Activated CD4-positive, alpha-beta T cell treated with anti-CD3 and anti-CD28 coated beads, Interleukin-2, amount 10 ng/mL, durations not matched to agents 24 days and 14 days (primary cell): ENCODE measurements around the gene TRPC5OS. TPM values are rescaled to one million over a fixed set of nuclear protein-coding genes. Genes with fewer than 3 reads are reported as not detected.

ENCODE experiments used
- DNase-seq: peaks from one replicate; pipeline ENCODE4 v3.0.0; 2022
- H3K27ac Mint-ChIP-seq: one replicate; pipeline ENCODE4 v1.8.0; 2022; ENCODE audit warnings: mild to moderate bottlenecking, mixed read lengths
- H3K27me3 Mint-ChIP-seq: one replicate; pipeline ENCODE4 v1.8.0; 2022; ENCODE audit warnings: mixed read lengths
- H3K36me3 Mint-ChIP-seq: one replicate; pipeline ENCODE4 v1.8.0; 2022; ENCODE audit warnings: low read depth, mild to moderate bottlenecking, mixed read lengths
- H3K4me1 Mint-ChIP-seq: one replicate; pipeline ENCODE4 v1.8.0; 2021; ENCODE audit warnings: mixed read lengths
- H3K4me3 Mint-ChIP-seq: one replicate; pipeline ENCODE4 v1.8.0; 2022; ENCODE audit warnings: mild to moderate bottlenecking, moderate library complexity, mixed read lengths
- H3K9me3 Mint-ChIP-seq: one replicate; pipeline ENCODE4 v1.8.0; 2021; ENCODE audit warnings: mixed read lengths
- intact Hi-C: fragments of 100-400 bp; cut with micrococcal nuclease; formaldehyde crosslinking; loops from one replicate; pipeline ENCODE4 v1.15.1; 2023
- total RNA-seq: library from RNA; stranded (reverse); gene quantifications from 2 replicates; pipeline ENCODE4 v1.2.3, GENCODE V29; 2022

Gene TRPC5OS
- total RNA-seq, result not detected in 2 replicates

DNA sequence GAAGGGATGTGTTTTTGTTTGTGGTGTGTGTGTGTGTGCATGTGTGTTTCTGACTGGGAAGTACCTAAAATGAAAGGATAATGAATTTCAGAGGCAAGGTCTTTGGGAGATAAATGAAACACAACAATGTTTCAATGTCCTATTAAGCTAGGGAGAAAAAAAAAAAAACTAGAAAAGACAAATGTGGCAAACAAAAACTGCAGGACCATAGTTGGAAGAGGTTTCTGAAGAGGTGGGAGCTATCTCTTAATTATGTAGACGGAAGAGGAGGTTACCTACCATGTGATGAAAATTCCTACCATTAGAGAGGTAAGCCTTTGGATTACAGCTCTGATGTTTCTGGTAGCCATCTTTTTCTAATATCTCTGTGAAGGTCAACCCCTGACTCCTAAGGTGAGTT, at the start of gene TRPC5OS:
TRPC5OS (plus strand) TSS at position 301 of the 400 bp plus-strand sequence. CDS start 25,669 bp downstream, outside the sequence.
- no peaks in the 10 kb centered on the region for H3K36me3 Mint-ChIP-seq
- no peak within 1 kb of the TSS for H3K4me3 Mint-ChIP-seq
- no peak within 1 kb of the TSS for H3K27ac Mint-ChIP-seq
- H3K27me3 Mint-ChIP-seq, result peaks cover 1% of the 10 kb centered on the region
- DNase-seq, result no peak
- intact Hi-C loops, result no loop called here
- H3K4me1 Mint-ChIP-seq, result no peaks in the 10 kb centered on the region
- no peaks in the 10 kb centered on the region for H3K9me3 Mint-ChIP-seq

DNA sequence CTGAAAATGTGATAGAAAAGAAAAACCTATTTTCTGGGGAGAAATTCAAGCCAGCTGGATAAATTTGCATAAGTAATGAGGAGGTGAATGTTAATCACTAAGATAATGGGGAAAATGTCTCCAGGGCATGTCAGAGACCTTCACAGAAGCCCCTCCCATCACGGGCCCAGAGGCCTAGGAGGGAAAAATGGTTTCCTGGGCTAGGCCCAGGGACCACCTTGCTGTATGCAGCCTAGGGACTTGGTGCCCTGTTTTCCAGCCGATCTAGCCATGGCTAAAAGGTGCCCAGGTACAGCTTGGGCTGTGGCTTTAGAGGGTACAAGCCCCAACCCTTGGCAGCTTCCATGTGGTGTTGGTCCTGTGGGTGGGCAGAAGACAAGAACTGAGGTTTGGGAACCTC, 46.6 kb upstream of the TRPC5OS start:
- DNase-seq, result no peak
- no peaks in the 10 kb centered on the region for H3K27me3 Mint-ChIP-seq
- H3K36me3 Mint-ChIP-seq, result no peaks in the 10 kb centered on the region
- H3K9me3 Mint-ChIP-seq, result no peaks in the 10 kb centered on the region
- no peak overlapping the region for H3K4me3 Mint-ChIP-seq
- no peak overlapping the region for H3K27ac Mint-ChIP-seq
- intact Hi-C loops, result no loop called here
- H3K4me1 Mint-ChIP-seq, result no peaks in the 10 kb centered on the region

DNA sequence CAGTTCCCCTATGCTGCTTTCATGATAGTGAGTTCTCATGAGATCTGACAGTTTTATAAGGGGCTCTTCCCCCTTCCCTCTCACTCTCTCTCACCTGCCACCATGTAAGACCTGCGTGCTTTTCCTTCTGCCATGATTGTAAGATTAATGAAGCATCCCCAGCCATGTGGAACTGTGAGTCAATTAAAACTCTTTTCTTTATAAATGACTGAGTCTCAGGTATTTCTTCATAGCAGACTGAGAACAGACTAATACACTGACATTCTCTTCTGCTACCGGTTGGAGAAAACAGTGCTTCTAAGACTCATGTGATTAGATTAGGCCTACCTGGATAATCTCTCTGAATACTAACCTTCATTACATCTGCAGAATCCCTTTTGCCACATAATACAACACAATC, 45.4 kb upstream of the TRPC5OS start:
- H3K27ac Mint-ChIP-seq, result no peak overlapping the region
- H3K27me3 Mint-ChIP-seq, result no peaks in the 10 kb centered on the region
- no peaks in the 10 kb centered on the region for H3K9me3 Mint-ChIP-seq
- H3K36me3 Mint-ChIP-seq, result no peaks in the 10 kb centered on the region
- no peak for DNase-seq
- no peak overlapping the region for H3K4me3 Mint-ChIP-seq
- intact Hi-C loops, result no loop called here
- no peaks in the 10 kb centered on the region for H3K4me1 Mint-ChIP-seq

DNA sequence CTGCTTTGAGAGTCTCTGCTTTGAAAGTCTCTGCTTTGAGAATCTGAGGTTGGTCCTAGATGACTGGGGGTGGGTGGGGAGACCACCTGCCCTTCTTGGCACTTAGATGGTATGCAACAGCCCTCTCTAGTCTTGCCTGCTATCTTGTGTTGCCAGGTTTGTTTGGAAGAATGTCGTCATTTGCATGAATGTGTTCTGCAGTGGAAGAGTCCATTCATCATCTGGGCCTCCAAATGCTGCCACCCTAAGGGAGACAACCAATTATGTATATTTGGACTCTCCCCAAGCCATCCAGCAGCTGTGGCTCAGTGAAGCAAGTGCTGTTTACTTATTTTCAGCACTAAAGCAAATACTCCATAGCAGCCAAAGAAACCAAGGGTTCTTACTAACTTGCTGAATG, 44.6 kb upstream of the TRPC5OS start:
- Mint-ChIP-seq H3K27ac (no peak overlapping the region), H3K27me3 (no peaks in the 10 kb centered on the region), H3K4me1 (no peaks in the 10 kb centered on the region), H3K4me3 (no peak overlapping the region), H3K9me3 (no peaks in the 10 kb centered on the region), H3K36me3 (no peaks in the 10 kb centered on the region)
- DNase-seq, result no peak
- intact Hi-C loops, result no loop called here

DNA sequence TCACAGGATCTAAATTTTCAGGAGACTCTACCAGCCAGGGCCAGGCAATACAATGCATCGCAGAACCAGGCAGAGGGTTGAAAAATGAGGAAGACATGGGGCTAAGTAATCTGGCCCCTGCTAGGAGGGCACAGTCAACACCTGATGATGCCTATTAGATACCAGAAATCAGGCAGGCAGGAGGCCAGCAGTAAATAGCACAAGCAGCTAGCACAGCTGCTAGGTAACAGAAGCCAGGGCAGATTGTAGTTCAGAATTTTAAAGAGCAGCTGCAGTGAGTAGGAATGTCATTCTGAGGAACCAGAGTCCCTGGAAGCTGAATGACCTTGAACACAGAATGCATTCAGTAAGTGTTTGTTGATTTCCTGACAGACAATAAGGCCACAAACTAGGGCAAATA, 38.8 kb upstream of the TRPC5OS start:
- Mint-ChIP-seq H3K4me1 (no peaks in the 10 kb centered on the region), H3K36me3 (no peaks in the 10 kb centered on the region), H3K9me3 (no peaks in the 10 kb centered on the region), H3K27ac (no peak overlapping the region), H3K4me3 (no peak overlapping the region), H3K27me3 (no peaks in the 10 kb centered on the region)
- intact Hi-C loops, result no loop called here
- no peak for DNase-seq

DNA sequence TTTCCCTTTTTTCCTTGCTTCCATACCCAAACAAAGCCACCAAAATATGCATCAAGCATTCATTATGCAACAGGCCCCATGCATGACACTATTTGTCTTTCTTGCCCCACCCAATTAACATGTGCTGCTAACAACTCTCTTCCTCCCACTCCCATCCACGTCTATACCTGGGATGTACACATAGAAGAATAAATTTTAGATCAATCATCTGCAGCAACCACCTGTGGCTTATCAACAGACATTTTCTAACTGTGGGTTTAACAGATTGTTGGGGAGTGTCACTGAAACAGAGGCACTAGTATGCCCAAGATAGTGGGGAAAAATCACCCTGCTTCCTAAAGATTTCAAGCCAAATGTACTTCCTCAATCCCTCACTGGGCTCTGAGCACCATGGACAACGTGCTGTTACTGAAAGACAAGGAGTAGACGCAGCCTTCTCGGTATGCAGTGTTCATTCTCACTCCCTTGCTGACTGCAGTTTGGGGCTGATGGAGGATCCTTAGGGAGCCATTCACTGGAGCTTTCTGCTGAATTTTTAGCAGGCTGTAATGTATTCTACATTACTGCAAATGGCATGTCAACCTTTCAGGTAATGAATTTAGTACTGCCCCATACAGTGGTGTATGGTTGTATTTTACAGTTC, 28.4 kb upstream of the TRPC5OS start:
- no peak for DNase-seq
- no peak overlapping the region for H3K27ac Mint-ChIP-seq
- H3K4me1 Mint-ChIP-seq, result no peaks in the 10 kb centered on the region
- H3K27me3 Mint-ChIP-seq, result no peaks in the 10 kb centered on the region
- H3K9me3 Mint-ChIP-seq, result no peaks in the 10 kb centered on the region
- intact Hi-C loops, result no loop called here
- H3K4me3 Mint-ChIP-seq, result no peak overlapping the region
- H3K36me3 Mint-ChIP-seq, result no peaks in the 10 kb centered on the region

DNA sequence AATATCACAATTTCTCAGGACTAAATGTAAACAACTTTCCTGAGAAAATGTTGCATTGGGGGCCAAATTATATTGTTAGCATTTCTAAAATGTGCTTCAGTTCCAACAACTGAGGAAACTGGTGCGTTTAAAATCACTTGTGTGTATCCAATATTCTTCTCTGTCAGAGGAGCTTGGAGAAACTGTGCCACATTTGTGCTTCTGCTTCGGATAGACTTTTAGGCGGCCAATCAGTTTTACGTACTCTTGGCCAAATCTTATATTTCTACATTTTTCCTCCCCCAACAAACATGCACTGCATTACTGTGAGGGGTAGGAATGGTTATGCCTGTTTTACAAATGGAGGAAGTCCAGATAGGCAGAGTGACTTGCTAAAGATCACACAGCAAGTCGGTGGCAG, 27.4 kb upstream of the TRPC5OS start:
- Mint-ChIP-seq H3K4me1 (no peaks in the 10 kb centered on the region), H3K27me3 (no peaks in the 10 kb centered on the region), H3K36me3 (no peaks in the 10 kb centered on the region), H3K4me3 (no peak overlapping the region), H3K27ac (no peak overlapping the region), H3K9me3 (no peaks in the 10 kb centered on the region)
- no peak for DNase-seq
- intact Hi-C loops, result no loop called here

DNA sequence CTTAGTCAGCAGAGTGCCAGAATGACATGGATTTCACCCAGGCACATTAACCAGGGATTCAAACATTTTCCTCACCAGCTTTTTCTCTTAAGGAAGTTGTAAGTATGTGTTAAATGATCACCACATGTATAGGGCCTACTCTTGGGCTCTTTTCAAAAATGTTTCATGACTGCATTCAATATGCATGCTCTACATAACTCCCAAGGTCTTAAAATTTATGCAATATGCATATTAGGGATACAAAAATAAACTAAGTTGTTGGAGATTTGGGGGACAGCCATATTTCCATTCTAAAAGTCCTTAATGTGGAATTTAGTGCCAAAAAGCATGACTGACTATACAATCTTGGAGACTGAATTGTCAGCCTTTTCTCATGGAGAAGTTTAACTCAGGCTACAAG, 25.0 kb upstream of the TRPC5OS start:
- intact Hi-C loops, result no loop called here
- H3K4me3 Mint-ChIP-seq, result no peak overlapping the region

DNA sequence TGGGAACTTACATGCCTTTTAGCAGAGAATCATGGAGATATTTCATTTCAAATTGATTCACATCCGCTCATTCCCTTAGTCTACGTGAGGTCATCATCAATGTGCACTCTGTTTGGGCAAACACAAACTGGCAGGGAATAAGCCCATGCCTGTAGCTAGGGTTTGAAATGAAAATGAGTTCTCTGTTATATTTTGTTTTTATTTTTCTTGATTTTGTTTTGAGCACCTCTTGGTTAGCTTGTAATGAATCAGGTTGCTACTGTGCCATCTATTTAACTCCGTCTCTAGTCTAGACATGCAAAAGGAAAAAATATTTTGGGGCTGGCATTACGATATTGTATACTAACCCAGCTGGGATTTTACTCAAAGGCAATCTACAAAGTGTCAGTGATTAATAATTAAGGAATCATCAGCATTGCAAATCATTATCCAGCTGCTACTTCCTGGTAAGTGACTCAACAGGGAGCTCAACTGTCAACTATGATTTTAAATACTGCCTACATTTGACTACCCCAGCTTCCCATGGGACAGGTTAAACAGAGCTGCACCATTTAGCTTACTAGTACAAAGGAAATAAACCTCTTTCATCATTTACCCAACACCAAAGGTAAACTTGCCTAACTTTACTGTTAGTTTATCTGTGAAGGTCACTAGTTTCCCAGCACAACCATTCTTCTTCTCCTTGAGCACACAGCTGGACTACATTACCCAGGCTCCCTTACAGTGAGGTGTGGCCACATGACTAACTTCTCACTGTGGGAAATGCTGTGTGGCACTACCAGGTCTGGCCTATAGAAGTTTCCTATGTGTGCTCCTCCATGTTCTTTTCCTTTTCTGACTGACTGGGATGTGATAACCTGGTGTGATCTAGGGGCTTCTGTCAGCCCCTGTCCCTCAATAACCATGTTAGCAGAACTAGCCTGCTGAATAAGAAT, 21.2 kb upstream of the TRPC5OS start:
- Mint-ChIP-seq H3K9me3 (no peaks in the 10 kb centered on the region), H3K36me3 (no peaks in the 10 kb centered on the region), H3K27me3 (no peaks in the 10 kb centered on the region), H3K4me3 (no peak overlapping the region), H3K27ac (no peak overlapping the region), H3K4me1 (no peaks in the 10 kb centered on the region)
- no peak for DNase-seq
- intact Hi-C loops, result no loop called here

More for the DNA sequence above, 25.0 kb upstream of the TRPC5OS start:
- Mint-ChIP-seq H3K27ac (no peak overlapping the region), H3K9me3 (no peaks in the 10 kb centered on the region), H3K4me1 (no peaks in the 10 kb centered on the region), H3K36me3 (no peaks in the 10 kb centered on the region), H3K27me3 (no peaks in the 10 kb centered on the region)
- DNase-seq, result no peak

DNA sequence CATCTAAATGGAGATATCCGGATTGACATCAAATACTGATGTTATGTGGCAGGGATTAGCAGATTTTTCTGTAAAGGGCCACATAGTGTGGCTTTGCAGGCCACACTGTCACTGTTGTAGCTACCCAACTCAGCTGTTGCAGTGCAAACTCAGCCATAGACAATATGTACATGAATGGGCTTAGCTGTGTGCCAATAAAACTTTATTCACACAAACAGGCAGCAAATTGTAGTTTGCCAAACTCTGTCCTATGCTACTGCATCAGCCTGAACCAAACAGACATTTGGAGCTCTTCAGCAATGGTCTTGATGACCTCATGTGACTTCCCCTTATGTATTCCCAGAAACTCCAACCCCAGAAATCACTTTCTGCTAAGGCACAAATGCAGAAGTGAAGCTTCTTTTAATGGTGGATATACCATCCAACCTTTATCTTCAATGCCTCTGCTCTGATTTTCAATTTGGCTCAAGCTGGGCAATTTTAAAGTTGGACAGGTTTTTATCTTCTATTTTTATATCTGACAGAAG, 18.4 kb upstream of the TRPC5OS start:
- H3K27me3 Mint-ChIP-seq, result no peaks in the 10 kb centered on the region
- no peak overlapping the region for H3K27ac Mint-ChIP-seq
- H3K4me1 Mint-ChIP-seq, result no peaks in the 10 kb centered on the region
- intact Hi-C loops, result no loop called here
- no peaks in the 10 kb centered on the region for H3K36me3 Mint-ChIP-seq
- H3K9me3 Mint-ChIP-seq, result no peaks in the 10 kb centered on the region
- no peak overlapping the region for H3K4me3 Mint-ChIP-seq
- DNase-seq, result no peak

DNA sequence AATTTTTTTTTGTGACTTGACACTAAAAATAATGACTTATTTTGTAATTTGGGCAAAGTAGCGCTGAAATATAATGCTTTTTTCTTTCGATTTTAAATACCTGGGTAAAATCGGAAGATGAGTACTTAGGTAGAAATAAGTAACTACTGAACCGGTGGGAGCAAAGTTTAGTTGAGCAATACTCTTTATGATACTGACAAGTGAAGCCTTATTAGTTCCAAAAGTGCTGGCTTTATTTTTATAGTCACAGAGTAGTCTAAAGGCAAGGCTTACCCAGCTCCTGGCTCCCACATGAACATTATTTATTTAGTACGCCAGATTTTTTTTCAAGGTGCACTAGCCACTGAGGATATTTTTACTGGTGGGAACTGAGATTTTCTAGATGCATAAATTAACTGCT, 14.4 kb upstream of the TRPC5OS start:
- Mint-ChIP-seq H3K27ac (no peak overlapping the region), H3K36me3 (no peaks in the 10 kb centered on the region), H3K27me3 (no peaks in the 10 kb centered on the region), H3K4me1 (no peaks in the 10 kb centered on the region), H3K4me3 (no peak overlapping the region), H3K9me3 (no peaks in the 10 kb centered on the region)
- intact Hi-C loops, result no loop called here
- no peak for DNase-seq

DNA sequence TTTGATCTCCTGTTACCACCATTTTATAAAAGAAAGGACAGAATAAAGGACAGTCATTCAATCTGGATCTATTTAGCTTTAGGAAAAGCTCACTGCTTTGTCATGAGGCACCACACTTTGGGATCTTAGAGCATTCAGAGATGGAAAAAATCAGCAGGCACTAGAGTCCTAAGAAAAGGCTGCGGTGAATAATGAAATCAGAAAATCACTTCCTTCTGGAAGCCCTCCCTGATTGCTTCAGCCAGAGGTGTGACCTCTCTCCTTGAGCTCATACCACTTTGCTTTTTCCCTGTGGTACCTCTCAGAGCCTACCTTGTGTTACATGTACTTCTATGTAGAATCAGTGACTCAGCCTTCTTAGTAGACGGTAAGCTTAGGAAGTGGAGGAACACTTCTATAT, 8.7 kb upstream of the TRPC5OS start:
- H3K36me3 Mint-ChIP-seq, result no peaks in the 10 kb centered on the region
- DNase-seq, result no peak
- intact Hi-C loops, result loop anchor here (5.0 kb wide), 1 partner anchor 775 kb away; no protein-coding TSS in a partner anchor

DNA sequence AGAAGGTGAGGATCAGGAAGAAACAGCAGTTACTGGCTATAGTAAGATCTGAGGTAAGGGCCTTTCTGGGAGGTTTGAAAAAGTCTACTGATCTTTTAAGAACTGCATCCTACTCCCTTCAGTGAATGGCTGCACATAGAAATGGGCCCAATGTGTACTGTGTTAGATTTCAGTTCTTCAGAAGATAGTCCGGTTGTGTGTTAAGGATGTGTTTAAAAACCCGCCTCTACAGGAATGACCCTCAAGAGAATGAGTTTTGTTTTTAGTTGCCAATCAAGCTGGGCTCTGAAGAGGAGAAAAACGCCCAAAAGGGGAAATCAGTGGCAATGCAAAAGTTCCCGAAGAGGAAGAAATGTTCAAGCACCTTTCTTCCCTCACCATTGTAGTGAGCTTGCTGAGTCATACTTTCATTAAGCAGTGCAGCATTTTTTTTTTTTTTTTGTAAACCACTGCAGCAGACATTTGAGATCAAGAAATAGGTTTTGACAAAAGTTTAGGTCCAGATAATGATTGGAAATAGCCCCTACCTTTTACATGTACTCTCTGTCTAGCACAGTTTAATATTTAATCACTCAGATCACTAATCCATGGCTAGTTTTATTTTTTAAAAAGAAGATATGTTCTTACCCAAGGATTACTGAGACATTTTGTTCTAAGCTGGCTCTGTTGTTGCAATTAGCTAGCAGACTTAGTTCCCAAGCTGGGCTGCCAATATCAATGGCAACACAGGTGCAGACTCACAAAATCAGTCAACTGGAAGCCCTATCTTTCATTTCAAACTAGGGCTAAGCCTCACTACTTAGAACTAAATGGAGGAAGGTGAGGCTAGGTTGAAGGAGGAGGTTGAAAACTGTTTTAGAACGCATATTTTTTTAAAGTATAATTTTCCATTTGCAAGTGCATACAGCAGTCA, 7.0 kb upstream of the TRPC5OS start:
- Mint-ChIP-seq H3K9me3 (no peaks in the 10 kb centered on the region), H3K4me3 (no peak overlapping the region), H3K36me3 (no peaks in the 10 kb centered on the region), H3K27ac (no peak overlapping the region), H3K4me1 (peaks cover 3% of the 10 kb centered on the region), H3K27me3 (no peaks in the 10 kb centered on the region)
- no peak for DNase-seq
- intact Hi-C loops, result loop anchor here (5.0 kb wide), 1 partner anchor 773 kb away; no protein-coding TSS in a partner anchor

More for the DNA sequence above, 8.7 kb upstream of the TRPC5OS start:
- Mint-ChIP-seq H3K27ac (no peak overlapping the region), H3K27me3 (no peaks in the 10 kb centered on the region), H3K4me3 (no peak overlapping the region), H3K4me1 (peaks cover 3% of the 10 kb centered on the region), H3K9me3 (no peaks in the 10 kb centered on the region)
